ENCODE data around the gene TMEM116.
"Not testable (repeated sequence)": the region's sequence is repeated elsewhere in the genome, so short reads cannot be mapped to it uniquely, and the experiment has no call there.

TMEM116 gene

DNA sequence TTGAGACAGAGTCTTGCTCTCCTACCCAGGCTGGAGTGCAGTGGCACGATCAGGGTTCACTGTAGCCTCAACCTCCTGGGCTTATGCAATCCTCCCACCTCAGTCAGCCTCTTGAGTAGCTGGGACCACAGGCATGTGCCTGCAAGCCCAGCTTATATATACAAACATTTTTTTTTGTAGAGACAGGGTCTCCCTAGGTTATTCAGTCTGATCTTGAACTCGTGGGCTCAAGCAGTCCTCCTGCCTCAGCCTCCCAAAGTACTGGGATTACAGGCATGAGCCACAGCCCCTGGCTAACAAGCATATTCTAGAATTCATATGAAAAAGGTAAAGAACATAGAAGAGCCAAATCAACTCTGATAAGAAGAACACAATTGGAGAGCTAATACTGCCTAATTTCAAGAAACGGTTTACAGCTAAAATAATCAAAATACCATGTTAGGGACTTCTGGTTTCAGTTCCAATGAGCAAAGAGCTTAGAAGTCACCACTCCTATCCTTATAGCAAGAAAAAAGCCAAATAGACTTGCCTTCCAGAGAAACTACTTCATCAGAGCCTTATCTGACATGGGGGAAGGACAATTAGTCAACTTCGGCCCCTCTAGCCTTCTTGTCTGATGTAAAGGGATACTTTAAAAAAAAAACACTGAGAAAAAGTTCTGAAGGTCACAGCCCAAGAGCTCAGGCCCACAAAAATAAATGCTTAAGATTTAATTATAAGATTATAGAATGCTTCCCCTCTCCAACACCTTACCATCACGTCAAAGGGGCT, 37.6 kb downstream of the TMEM116 start:
- DNase-seq, result no peak

DNA sequence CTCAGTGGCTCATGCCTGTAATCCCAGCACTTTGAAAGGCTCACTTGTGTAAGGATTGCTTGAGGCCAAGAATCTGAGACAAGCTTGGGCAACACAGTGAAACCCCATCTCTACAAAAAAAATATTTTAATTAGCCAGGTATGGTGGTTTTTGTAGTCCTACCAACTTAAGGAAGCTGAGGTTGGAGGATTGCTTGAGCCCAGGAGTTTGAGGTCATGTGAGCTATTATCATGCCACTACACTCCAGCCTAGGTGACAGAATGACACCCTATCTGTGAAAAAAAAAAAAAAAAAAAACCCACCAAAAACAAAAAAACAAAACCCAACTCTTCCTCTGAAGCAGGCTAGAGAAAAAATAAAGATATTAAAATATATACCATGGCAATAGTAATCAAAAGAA, 41.2 kb downstream of the TMEM116 start:
- no peak for DNase-seq

DNA sequence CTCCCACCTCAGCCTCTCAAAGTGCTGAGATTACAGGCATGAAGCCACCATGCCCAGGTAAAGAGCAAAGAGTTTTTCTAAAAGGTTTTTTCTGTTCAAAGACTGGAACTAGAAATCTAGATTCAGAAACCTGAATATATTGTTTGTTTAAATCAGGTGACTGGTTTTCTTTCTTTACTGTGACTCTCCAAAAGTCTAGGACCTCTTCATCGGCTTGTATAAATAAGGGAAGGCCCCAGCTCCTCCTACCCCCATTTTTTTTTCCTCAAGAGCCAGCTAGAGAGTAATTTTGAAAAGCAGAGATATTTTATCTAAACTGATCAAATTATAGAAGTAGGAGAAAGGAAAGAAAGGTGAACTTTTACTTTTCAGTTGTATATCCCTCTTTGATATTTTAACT, 48.0 kb downstream of the TMEM116 start:
- no peak for DNase-seq

DNA sequence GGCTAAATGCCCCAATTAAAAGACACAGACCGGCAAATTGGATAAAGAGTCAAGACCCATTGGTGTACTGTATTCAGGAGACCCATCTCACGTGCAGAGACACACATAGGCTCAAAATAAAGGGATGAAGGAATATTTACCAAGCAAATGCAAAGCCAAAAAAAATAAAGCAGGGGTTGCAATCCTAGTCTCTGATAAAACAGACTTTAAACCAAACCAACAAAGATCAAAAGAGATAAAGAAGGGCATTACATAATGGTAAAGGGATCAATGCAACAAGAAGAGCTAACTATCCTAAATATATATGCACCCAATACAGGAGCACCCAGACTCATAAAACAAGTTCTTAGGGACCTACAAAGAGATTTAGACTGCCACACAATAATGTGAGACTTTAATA, 53.4 kb downstream of the TMEM116 start:
- not testable (repeated sequence) for DNase-seq

DNA sequence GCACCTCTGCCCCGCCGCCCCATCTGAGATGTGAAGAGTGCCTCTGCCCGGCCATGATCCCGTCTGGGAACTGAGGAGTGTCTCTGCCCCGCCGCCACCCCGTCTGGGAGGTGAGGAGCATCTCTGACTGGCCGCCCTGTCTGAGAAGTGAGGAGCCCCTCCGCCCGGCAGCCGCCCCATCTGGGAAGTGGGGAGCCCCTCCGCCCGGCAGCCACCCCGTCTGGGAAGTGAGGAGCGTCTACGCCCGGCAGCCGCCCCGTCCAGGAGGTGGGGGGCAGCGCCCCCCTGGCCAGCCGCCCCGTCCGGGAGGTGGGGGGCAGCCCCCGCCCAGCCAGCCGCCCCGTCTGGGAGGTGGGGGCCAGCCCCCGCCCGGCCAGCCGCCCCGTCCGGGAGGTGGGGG, 55.7 kb downstream of the TMEM116 start:
- not testable (repeated sequence) for DNase-seq

DNA sequence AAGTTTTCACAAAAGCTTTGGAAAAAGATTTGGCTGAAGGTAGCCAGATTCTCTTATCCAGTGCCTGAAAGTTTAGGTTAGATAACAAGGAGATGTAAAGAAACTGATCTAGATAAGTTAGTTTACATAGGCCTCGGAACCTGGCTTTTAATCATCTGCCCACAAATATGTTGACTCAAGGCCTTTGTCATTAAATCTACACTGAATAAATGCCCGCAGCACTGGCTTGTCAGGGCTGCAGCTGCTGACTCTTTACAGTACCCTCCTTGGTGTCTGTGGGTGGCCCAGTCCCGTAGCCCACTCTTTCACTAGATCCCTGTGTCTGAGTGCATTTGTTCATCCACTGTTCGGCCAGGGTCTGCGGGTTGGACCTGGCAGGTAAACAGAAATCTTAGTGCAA, 58.0 kb downstream of the TMEM116 start:
- no peak for DNase-seq

DNA sequence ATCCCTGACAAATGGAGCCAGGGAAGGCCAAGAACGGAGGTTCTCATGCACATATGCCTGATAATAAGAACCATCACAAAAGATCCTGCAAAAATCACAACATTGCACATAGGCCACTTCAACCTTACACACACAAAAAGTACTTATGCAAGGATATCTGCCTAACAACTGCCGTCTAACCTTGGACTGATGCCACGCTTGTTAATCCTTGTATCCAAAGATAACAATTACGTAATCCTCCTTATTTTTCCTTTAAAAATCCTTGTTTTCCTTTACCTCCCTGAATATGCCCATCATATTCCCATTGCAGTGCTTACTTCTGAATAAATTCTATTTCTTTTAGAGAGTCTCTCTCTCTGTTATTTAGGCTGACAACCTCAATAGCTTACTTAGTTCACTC, 59.5 kb downstream of the TMEM116 start:
- no peak for DNase-seq

DNA sequence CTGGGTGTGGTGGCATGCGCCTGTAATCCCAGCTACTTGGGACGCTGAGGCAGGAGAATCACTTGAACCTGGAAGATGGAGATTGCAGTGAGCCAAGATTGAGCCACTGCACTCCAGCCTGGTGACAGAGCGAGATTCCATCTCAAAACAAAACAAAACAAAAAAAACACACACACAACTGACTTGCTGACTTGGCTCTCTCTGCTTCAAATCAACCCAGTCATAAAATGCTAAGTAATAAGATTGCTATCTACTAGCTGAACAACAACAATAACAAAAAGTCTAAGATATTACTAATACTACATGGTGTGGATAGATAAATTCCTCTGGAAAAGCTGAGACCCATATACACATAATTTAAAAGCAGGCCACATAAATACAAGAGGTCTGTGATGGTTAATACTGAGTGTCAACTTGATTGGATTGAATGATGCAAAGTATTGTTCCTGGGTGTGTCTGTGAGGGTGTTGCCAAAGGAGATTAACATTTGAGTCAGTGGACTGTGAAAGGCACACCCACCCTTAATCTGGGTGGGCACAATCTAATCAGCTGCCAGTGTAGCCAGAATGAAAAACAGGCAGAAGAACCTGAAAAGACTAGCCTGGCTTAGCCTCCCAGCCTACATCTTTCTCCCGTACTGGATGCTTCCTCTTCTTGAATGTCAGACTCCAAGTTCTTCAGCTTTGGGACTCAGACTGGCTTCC, 60.7 kb downstream of the TMEM116 start:
- not testable (repeated sequence) for DNase-seq

DNA sequence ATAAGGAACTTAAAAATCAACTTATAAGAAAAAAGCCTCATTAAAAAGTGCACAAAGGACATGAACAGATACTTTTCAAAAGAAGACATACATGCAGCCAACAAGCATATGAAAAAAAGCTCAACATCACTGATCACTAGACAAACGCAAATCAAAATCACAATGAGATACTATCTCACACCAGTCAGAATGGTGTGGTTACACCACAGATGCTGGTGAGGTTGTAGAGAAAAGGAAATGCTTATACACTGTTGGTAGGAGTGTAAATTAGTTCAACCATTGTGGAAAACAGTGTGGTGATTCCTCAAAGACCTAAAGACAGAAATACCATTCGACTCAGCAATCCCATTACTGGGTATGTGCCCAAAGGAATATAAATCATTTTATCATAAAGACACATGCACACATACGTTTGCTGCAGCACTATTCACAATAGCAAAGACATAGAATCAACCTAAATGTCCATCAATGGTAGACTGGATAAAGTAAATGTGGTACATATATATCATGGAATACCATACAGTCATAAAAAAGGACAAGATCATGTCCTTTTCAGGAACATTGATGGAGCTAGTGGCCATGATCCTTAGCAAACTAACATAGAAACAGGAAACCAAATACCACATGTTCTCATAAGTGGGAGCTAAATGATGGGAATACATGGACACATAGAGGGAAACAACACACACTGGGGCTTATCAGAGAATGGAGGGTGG, 61.8 kb downstream of the TMEM116 start:
- not testable (repeated sequence) for DNase-seq

DNA sequence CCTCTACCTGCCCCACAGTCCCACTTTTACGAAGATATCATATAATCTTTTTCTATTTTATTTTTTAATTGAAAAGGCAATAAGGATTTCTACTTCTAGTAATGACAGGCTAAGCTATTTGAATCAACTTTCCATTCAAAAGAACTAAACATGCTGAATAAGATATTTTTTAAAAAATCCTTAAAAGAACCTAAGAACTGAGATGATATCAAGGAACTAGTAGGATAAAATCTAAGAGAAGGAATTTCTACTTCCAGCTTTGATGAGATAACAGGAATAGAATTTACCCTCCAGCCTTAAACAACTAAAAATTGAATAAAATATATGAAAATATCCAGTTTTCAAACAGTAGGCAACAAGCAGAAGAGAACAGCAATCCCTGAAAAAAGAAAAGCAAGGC, 69.0 kb downstream of the TMEM116 start:
- DNase-seq, result no peak

DNA sequence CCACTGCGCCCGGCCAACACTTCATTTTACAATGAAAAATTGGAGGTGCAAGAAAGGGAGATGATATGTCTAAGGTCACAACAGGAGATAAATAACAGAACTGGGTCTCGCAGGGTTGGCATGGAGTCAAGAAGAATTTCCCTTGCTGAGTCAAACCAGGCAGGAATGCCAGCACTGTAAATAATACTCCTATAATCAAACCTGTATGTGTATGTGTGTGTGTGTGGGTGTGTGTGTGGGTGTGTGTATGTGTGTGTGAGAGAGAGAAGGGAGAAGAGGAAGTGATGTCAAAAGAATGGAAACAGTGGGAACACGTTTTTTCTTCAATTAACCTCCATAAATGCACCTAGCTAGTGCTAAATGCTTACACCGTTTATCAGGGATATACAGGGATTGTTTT, 70.4 kb downstream of the TMEM116 start:
- no peak for DNase-seq

DNA sequence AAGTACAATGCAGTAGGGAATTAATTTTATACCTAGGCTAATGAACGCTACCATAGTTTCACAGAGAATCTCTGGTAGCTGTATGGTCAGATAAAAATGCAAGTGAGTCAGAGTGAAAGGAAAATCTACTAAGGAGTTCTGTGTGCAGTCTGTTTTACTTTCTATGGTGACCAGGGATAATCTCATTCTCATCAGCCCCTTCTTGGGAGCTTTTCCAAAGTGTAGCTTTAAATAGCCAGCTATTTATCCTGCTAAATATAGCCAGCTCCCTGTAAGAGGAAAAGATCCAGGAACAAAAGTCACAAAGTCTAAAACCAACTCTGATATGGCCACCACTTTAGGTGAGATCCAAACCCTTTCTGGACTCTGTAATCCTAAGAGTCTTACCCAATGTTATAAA, 75.5 kb downstream of the TMEM116 start:
- DNase-seq, result no peak

DNA sequence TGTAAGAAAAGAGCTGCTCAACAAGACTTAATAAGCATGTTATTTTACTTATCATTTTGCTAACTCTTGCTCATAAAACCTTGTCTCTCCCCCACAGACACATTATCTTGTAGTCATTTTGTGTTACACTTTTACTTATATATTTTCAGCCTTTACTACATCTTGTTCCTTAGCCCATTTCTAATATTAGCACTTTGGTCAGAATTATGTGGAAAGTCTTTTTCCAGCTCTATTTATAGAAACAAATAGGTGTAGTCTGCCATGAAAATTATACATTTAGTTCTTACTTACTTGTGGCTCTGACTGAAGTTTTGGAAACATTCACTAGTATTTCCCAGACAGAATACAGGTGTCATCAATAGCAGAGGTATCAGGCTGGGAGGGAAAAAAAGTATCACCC, 76.1 kb downstream of the TMEM116 start:
- no peak for DNase-seq

DNA sequence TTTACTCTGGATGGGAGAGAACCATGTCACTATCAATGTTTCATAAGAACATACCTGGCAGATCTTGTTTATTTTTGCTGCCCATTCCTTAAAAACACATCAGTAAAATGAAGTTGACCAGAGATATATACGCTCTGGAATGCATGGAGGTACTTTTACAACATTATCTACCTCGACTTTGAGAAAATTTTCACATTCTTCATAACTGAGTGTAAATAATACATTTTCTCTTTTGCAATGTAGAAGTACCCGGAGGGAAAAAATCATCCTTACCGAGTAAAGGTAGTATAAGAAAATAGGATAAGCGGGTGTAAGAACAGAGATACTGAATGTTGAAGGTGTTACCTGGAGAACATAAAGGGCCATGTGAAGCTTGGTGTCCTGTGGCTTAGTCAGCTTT, 80.7 kb downstream of the TMEM116 start:
- DNase-seq, result no peak

DNA sequence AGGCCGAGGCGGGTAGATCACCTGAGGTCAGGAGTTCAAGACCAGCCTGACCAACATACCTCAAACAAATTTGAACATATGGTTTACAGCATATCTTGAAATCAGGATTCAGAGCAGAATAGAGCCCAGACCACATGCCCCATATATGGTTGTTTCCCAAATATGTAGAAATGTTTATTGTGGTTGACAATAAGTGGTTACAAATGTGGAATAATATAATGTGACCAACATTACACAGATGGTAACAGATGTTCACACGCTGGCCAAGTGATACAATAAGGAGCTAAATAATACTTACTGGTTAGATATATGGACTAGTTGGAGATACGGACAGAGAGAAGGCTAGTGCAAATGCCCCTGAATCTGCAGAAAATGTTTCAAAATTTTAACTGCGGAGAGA, 85.6 kb downstream of the TMEM116 start:
- DNase-seq, result no peak

DNA sequence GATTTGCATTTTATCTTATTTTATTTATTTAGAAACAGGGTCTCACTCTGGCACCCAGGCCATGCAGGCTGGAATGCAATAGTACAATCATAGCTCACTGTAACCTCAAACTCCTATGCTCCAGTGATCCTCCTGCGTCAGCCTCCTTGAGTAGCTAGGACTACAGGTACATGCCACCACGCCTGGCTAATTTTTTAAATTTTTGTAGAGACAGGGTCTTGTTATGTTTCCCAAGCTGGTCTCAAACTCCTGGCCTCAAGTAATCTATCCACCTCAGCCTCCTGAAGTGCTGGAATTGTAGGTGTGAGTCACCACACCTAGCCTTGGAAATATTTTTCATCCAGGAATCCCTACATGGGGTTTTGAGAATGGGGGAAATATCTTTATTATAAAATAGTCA, 86.3 kb downstream of the TMEM116 start:
- DNase-seq, result no peak

DNA sequence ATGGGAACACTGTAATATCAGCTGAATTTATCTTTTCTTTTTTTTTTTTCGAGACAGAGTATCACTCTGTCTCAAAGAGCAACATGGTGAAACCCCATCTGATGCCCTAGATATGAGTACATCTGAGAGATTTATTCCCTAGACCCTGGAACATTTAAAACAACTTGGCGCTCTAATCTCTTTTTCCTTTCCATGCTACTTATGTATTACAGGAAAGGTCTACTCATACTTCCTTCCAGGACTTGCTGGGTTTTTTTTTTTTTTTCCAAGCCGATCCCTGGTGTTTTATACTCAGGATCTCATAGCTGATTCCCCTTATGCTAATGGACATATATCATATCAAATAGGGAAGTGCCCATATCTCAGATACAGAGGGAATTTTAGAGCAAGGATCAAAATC, 87.8 kb downstream of the TMEM116 start:
- no peak for DNase-seq

DNA sequence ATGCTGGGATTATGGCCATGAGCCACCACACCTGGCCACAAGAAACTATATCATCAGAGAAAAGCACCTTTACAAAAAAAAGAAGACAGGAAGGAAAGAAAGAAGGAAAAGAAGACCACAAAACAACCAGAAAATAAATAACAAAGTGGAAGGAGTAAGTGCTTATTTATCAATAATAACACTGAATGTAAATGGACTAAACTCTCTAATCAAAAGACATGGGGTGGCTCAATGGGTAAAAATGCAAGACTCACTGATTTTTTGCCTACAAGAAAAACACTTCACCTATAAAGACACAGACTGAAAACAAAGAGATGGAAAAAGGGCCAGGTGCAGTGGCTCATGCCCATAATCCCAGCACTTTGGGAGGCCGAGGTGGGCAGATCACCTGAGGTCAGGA, 105.2 kb downstream of the TMEM116 start:
- no peak for DNase-seq

DNA sequence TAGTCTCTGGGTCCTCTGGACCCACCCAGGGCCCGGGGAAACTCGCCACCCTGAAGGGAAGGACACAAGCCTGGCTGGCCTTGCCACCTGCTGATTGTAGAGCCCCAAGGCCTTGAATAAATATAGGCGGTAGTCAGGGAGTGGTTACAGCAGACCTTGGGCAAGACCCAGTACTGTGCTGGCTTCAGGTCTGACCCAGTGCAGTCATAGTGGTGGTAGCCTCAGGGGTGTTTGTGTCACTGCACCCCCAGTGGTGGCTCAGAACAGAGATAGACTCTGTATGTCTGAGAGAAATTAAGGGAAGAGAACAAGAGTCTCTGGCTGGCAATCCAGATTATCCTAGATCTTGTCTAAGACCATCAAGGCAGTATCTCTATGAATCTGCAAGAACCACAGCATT, 107.5 kb downstream of the TMEM116 start:
- DNase-seq, result no peak

DNA sequence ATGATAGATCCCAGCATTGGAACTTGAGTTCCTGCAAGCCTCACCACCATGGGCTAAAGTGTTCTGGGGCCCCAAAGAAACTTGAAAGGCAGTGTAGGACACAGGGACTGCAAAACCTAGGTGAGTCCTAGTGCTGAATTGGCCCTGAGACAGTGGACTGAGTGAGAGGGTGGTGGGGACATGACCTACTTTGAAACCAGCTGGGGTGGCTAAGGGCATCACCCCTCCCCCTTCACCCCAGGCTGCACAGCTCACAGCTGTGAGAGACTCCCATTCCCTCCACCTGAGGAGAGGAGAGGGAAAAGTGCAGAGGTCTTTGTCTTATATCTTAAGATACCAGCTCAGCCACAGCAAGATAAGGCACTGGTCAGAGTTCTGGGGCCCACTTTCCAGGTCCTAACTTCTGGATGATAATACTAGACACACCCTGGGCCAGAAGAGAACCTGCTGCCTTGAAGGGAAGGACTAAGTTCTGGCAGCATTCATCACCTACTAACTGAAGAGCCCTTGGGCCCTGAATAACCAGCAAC, 108.5 kb downstream of the TMEM116 start:
- DNase-seq, result no peak

DNA sequence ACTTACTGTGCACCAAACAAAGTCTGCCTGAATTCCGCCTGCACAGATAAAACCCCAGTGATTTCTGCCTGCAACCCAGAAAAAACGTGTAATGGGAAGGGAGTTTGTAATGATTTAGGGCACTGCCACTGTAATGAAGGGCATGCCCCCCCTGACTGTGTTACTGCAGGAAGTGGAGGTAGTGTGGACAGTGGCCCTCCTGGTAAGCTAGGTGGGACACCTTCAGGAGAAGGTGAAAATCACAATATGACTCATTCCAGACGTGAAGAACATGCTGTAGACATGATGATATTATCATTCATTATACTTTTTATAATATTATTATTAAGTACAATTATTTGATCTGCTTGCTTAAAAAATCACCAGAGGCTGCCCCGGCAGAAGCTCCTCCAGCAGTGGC, 111.8 kb downstream of the TMEM116 start:
- no peak for DNase-seq

DNA sequence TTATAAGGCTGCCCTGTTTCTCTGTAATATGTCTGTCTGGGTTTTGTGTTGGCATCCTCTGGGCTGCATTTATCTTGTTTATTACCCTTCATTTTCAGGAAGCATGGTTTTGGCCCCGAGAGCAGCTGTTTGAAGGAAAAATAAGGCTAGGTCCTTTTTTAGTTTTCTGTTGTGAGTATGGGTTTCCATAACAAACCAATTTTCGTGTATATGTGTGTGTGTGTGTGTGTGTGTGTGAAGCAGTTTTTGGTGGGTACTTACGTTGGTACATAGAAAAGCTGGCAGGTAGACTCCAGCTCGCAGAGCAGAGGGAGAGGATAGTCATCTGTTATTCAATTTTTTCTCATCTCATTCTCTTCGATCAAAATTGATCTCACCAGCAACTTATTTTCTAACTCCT, 118.4 kb downstream of the TMEM116 start:
- no peak for DNase-seq

DNA sequence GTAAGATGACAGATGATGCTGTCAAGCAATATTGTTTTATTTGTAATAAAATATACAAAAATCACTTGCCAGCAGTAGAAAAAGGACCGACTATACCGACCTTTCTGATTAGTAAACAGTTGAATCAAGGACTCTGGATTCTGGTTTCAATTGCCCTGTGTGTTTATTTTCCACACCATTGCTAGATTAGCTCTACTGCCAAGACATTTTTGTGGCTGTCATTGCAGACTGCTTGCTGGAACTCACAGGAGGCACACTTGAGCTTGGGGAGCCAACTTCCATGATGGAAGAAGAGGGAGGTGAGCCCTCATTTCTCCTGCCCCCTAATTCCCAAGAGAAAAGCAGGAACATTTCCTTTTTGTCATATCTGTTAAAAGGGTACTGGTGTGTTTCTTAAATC, 119.7 kb downstream of the TMEM116 start:
- no peak for DNase-seq

Measured in activated gamma-delta T cell (primary cell).